Measurements from ENCODE around the gene PRDM7. TPM values are rescaled to one million over a fixed set of nuclear protein-coding genes. Genes with fewer than 3 reads are reported as not detected.
"Not testable (repeated sequence)": the region's sequence is repeated elsewhere in the genome, so short reads cannot be mapped to it uniquely, and the experiment has no call there.

The PRDM7 gene
- total RNA-seq, 1 experiment from 2014 or later = not detected

GRCh38 chr16:90072442-90073105 is 4.6 kb downstream of the PRDM7 start:
- no peak for DNase-seq (ENCODE audit: low spot score)

DNA sequence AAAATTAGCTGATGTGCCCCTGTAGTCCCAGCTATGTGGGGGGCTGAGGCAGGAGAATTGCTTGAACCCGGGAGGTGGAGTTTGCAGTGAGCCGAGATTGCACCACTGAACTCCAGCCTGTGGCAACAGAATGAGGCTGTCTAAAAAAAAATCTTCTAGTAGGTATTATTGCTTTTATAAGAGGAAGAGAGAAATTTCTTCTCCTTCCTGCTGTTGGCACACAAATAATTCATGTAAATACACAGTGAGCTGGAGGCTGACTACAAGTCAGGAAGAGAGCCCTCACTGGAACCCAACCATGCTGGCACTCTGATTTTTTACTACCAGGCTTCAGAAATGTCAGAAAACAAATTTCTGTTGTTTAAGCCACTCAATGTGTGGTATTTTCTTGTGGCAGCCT is 6.7 kb downstream of the PRDM7 start:
- no peak for DNase-seq (ENCODE audit: low spot score)

- no peak for DNase-seq (ENCODE audit: low spot score)
Observed at GRCh38 chr16:90061437-90061836, 15.7 kb downstream of the PRDM7 start.

- peak; percentile 87 for DNase-seq (ENCODE audit: low spot score)
Observed at GRCh38 chr16:90057738-90058173, 19.4 kb downstream of the PRDM7 start.

DNA sequence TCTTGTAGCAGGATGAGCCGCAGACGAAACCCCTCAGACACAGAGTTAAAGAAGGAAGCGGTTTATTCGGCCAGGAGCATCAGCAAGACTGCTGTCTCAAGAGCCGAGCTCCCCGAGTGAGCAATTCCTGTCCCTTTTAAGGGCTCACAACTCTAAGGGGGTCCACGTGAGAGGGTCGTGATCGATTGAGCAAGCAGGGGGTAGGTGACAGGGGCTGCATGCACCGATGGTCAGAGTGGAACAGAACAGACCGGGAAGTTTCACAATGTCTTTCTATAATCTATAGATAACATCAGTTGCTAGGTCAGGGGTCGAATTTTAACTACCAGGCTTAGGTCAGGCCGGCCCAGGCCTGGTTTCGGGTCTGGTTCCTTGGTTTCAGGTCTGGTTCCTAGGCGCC is 20.6 kb downstream of the PRDM7 start:
- DNase-seq (ENCODE audit: low spot score) = not testable (repeated sequence)

GRCh38 chr16:90055371-90055770 is 21.8 kb downstream of the PRDM7 start:
- no peak for DNase-seq (ENCODE audit: low spot score)

GRCh38 chr16:90054554-90054953 is 22.6 kb downstream of the PRDM7 start:
- no peak for DNase-seq (ENCODE audit: low spot score)

DNA sequence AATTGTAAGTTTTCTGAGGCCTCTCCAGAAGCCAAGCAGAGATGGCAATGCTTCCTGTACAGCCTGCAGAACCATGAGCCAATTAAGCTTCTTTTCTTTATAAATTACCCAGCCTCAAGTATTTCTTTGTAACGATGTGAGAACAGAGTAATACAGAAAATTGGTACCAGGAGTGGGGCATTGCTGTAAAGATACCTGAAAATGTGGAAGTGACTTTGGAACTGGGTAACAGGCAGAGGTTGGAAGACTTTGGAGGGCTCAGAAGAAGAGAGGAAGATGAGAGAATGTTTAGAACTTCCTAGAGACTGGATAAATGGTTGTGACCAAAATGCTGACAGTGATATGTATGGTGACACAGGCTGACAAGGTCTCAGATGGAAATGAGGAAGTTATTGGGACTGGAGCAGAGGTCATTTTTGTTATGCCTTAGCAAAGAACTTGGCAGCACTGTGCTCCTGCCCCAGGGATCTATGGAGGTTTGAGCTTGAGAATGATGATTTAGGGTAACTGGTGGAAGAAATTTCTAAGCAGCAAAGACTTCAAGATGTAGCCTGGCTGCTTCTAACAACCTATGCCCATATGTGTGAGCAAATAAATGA is 23.1 kb downstream of the PRDM7 start:
- no peak for DNase-seq (ENCODE audit: low spot score)

DNA sequence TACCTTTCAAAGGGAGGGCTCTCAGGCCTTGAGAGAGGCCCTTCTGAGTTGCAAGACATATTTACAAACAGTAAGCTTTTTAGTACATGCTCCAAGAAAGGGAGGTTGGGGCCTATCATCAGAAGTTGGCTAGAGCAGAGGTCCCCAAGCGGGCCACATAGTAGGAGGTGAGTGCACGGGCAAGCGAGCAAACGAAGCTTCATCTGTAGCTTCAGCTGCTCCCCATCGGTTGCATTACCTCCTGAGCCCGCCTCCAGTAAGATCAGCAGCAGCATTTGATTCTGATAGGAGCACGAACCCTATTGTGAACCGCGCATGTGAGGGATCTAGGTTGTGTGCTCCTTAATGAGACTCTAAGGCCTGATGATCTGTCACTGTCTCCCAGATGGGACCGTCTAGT is 26.2 kb downstream of the PRDM7 start:
- DNase-seq (ENCODE audit: low spot score) = no peak

DNA sequence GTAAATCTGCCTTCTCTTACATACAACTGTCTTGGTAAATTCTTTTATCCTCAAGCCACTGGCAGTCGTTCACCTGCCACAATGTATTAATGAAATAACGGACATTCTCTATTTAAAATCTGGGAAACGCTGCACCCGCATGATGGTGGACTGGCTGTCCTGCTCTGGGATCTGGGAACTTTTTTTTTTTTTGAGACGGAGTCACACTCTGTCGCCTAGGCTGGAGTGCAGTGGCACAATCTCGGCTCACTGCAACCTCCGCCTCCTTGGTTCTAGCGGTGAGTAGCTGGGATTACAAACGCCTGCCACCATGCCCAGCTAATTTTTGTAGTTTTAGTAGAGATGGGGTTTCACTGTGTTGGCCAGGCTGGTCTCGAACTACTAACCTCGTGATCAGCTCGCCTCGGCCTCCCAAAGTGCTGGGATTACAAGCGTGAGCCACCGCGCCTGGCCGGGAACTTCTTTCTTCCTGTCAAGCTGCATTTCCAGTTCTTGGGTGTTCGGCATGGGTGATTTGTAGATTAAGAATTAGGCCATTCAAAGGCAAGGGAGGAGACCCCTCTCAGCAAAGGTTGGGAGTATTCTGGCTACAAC is 28.3 kb downstream of the PRDM7 start:
- no peak for DNase-seq (ENCODE audit: low spot score)

GRCh38 chr16:90048347-90048722 is 28.8 kb downstream of the PRDM7 start:
- no peak for DNase-seq (ENCODE audit: low spot score)

DNA sequence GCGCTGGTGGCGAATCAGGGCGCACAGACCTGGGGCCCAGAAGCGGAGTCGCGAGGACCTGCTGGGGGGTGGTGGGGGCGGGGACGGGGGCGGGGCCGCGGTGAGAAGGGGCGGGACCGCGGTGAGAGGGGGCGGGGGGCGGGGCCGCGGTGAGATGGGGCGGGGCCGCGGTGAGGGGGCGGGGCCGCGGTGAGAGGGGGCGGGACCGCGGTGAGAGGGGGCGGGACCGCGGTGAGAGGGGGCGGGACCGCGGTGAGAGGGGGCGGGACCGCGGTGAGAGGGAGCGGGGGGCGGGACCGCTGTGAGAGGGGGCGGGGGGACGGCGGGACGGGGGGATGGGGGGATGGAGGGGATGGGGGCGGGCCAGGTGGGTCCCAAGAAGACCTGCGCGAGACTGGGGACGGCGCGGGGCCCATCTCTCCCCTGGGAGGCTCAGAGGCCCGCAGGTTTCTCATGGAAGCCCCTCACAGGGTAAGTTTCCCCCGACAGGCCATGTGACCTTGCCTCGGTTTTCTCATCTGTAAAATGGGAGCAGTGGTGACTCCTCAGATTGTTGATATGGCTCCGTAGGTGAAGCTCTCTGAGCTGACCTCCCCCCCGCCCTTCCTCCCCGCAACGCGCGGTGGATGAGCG is 29.3 kb downstream of the PRDM7 start:
- DNase-seq (ENCODE audit: low spot score) = no peak

DNA sequence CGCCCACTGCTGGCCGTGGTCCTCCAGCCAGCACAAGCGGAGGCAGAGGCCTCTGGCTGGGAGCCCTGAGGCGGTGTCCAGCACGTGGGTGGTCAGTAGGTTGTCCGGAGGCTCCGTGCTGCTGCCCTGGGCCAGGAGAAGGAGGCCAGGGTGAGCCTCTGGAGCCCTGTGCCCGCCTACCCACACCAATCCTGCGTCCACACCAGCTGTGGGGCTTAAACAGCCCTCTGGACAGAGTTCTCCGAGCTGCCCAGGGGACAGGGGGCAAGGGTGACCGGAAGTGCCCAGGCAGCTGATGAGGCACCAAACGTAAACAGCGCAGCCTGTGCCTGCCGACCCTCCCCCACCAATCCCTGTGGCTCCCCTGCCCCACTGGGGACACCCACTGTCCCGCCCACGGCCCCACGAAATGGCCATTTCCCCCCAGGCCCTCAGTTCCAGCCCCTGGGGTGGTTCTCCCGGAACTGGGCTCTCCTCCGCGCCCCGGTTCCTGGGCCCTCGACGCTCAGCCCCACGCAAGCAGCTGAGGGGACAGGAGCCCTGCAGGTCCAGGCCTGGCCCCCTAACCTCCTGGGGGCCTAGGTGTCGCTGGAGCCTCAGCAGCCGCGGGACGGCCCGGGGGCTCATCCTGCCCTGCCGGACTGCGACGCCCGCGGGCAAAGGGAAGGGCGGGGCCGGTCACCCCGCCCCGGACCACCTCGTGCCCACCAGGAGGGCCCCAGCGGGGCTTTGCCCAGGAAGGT is 30.0 kb downstream of the PRDM7 start:
- DNase-seq (ENCODE audit: low spot score) = peak; percentile 34

DNA sequence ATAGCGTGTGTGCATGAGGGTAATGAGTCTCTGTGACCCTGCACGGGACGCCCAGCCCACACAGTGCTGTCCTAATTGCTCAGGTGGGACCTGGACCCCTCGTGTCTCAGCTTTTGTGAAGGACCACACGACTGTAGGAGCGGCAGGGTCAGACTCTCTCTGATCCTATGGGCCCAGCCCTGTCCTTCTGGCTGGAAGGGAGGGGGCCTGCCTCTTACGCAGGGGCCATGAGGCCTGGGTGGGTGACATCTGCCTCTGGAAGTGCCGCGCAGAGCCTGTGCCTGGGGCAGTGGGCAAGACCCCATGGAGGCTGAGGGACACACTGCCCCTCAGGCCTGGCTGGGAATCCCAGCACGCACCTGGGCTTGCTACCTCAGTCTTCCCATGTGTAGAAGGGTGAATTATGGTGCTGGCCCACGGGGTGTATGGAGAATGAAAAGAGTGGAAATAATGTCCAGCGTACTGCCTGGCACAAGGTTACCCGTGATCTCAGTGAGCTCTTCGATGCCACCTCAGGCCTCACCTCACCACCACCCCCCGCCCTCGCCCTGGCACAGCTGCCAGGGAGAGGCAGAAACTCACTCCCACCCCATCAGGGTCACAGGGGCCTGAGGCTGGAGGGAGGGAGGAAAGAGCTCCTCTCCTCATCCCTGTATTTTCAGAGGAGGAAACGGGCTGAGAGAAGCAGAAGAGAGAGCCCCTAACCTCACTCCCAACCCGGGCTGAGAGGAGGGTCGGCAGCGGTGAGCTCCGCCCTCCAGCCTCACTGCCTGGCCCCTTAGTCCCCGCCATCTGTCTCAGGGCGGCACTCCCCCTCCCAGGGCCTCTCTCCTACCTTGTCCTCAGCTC is 30.8 kb downstream of the PRDM7 start:
- no peak for DNase-seq (ENCODE audit: low spot score)

GRCh38 chr16:90044111-90044551 is 33.0 kb downstream of the PRDM7 start:
- DNase-seq (ENCODE audit: low spot score) = peak; percentile 56

DNA sequence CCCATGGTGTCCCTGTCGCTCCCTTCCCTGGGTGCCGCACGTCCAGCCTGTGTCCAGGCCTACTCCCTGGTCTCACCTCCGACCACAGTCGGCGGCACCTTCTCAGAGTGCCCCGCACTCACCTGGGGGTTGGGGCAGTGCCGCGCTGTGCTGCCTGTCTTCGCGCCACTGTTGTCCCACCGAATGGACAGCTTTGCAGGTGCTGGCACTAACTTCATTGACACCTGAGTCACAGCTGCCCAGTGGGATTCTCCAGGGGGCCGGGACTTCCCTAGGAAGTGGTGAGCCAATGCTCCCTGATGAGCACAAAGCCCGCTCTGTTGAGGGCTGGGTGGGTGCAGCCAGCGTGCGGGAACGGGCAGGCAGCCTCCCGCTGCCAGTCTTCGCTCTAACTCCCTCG is 33.6 kb downstream of the PRDM7 start:
- DNase-seq (ENCODE audit: low spot score) = no peak

- no peak for DNase-seq (ENCODE audit: low spot score)
Observed at GRCh38 chr16:90042946-90043514, 34.1 kb downstream of the PRDM7 start.

DNA sequence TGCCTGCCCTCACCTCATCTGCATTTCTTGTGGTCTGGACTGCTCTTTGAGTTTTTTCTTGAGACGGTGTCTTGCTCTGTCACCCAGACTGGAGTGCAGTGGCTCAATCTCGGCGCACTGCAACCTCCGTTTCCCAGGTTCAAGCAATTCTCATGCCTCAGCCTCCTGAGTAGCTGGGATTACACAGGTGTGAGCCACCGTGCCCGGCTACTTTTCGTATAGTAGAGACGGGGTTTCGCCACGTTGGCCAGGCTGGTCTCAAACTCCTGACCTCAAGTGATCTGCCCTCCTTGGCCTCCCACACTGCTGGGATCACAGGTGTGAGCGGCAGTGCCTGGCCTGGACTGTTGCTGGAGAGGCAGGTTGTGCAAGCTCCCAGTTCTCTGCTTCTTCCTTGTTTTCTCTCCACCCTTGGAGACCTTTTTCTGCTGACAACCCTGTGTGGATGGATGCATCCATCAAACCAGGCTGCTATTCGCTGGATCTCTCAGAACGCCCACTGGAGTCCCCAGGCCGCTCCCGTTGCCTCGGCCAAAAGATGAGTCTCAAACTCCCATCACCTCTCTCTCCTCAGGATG is 35.1 kb downstream of the PRDM7 start:
- no peak for DNase-seq (ENCODE audit: low spot score)

DNA sequence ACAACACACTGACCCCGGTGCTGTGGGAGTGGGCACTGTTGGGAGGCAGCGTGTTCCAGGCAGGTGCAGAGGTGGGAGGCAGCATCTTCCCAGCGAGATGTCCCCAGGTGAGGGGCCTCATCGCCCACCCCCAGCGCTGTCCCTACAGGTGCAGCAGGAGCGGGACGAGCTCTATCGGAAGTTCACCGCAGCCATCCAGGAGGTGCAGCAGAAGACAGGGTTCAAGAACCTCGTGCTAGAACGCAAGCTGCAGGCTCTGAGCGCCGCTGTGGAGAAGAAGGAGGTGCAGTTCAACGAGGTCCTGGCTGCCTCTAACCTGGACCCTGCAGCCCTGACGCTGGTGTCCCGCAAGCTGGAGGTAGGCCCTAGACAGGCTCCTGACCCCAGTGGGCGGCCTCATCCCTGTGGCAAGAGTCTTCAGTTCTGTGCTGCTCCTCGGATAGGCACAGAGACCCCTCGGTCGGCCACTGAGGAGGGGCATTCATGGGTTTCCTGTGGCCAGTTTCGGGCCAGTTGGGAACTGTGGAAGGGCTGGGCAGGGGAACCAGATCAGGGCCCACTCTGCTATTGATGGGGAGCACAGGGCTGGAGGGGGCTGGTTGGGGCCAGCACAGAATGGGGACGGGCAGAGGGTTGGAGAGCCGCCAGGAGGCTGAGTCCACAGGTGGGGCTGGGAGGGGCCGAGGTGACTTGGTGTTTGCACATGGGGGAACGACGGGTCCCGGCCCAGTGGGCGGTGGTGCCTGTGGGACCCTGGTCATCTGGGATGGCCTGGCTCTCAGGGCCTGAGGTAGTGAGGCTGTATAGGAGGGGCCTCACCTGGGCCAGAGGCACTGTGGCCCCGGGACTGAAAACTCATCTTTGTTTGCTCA is 36.7 kb downstream of the PRDM7 start:
- no peak for DNase-seq (ENCODE audit: low spot score)

All from A172 (cell line).